ENCODE measurements around the gene IL4I1.
A peak's percentile ranks its signal among the peaks of the same experiment; 100 is the strongest.

DNA sequence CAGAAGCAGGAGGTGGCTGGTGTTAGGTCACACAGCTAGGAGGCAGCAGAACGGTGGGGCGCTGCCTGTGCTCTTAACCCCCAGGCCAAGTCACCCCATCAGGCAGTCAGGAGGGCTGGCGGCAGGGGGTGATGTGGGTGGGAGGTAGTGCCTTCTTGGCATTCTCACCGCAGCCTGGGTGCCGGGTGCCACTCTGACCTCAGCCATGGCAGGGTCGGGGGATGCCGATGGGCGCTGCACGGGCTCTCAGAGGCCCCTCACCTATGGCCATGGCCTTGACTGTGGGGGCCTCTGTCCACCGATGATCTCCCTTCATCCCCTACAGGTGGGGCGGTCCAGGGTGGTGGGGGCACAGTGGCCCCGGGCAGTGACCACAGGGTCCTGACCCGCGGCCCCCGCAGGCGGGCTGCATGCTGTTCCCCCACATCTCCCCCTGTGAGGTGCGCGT is 40.1 kb downstream of the IL4I1 start:
- TF ChIP-seq, protein P1, sequence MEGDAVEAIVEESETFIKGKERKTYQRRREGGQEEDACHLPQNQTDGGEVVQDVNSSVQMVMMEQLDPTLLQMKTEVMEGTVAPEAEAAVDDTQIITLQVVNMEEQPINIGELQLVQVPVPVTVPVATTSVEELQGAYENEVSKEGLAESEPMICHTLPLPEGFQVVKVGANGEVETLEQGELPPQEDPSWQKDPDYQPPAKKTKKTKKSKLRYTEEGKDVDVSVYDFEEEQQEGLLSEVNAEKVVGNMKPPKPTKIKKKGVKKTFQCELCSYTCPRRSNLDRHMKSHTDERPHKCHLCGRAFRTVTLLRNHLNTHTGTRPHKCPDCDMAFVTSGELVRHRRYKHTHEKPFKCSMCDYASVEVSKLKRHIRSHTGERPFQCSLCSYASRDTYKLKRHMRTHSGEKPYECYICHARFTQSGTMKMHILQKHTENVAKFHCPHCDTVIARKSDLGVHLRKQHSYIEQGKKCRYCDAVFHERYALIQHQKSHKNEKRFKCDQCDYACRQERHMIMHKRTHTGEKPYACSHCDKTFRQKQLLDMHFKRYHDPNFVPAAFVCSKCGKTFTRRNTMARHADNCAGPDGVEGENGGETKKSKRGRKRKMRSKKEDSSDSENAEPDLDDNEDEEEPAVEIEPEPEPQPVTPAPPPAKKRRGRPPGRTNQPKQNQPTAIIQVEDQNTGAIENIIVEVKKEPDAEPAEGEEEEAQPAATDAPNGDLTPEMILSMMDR (IDR thresholded peaks at IDR 0.05; ENCODE audit: control extremely low read depth in 1 of 3, insufficient read depth in 1 of 3, low read depth in 1 of 3, low read length in 3 of 3): no peak
- TF ChIP-seq EZH2 (IDR thresholded peaks at IDR 0.05; ENCODE audit: low read depth, low read length, severe bottlenecking): no peak
- TF ChIP-seq POLR2A (IDR thresholded peaks at IDR 0.05; ENCODE audit: control extremely low read depth in 1 of 2, low read depth in 2 of 2, low read length in 2 of 2): peak in 1 of 2 experiments; percentile 45; a peak in 1 of 3 replicates
- no peak for TF ChIP-seq MAFK (IDR thresholded peaks at IDR 0.05; ENCODE audit: low read depth, low read length)
- no peak for TF ChIP-seq KDM5A (IDR thresholded peaks at IDR 0.05; ENCODE audit: low read length)
- no peak for TF ChIP-seq PHF8 (conservative IDR thresholded peaks at IDR 0.05; ENCODE audit: low read depth, low read length)
- TF ChIP-seq EGR1 (IDR thresholded peaks at IDR 0.05; ENCODE audit: borderline replicate concordance, low read depth, low read length): no peak
- no peak for TF ChIP-seq HDAC6 (IDR thresholded peaks at IDR 0.05; ENCODE audit: low read depth, low read length)
- TF ChIP-seq EP300 (IDR thresholded peaks at IDR 0.05; ENCODE audit: borderline replicate concordance in 1 of 2, low read depth in 2 of 2, low read length in 2 of 2): no peak
- no peak for TF ChIP-seq RAD21 (IDR thresholded peaks at IDR 0.05 in 1 of 2, conservative IDR thresholded peaks at IDR 0.05 in 1 of 2; ENCODE audit: low read depth in 2 of 2, low read length in 2 of 2)
- no peak for TF ChIP-seq ZNF274 (IDR thresholded peaks at IDR 0.05; ENCODE audit: borderline replicate concordance, extremely low read depth, low read length)
- no peak for TF ChIP-seq CBX8 (IDR thresholded peaks at IDR 0.05; ENCODE audit: borderline replicate concordance, low read depth, low read length)
- no peak; the same call in 1 of the 2 replicates for TF ChIP-seq POLR2AphosphoS5 (IDR thresholded peaks at IDR 0.05; ENCODE audit: low read depth, low read length)
- no peak for TF ChIP-seq JUN (IDR thresholded peaks at IDR 0.05; ENCODE audit: low read depth, low read length)

All from H1 (cell line).